KOPT-K1 (cell line): ENCODE measurements around the gene XRCC5.
"Not testable (repeated sequence)": the region's sequence is repeated elsewhere in the genome, so short reads cannot be mapped to it uniquely, and the experiment has no call there.

ENCODE experiments used
- H3K27ac ChIP-seq: fragments of 200-600 bp; sonication (generic); 2 replicates; pipeline ENCODE4 v1.5.1; 2016; ENCODE audit warnings: antibody characterized with exemption, mild to moderate bottlenecking, low read depth, low read length; ENCODE audit not compliant: poor library complexity, severe bottlenecking
- H3K36me3 ChIP-seq: fragments of 200-600 bp; sonication (generic); 2 replicates; pipeline ENCODE4 v1.5.1; 2017; ENCODE audit warnings: antibody characterized with exemption, mild to moderate bottlenecking, low read length, moderate library complexity; ENCODE audit not compliant: insufficient read depth
- H3K9me3 ChIP-seq: fragments of 200-600 bp; sonication (generic); 2 replicates; pipeline ENCODE4 v1.5.1; 2017; ENCODE audit warnings: antibody characterized with exemption, low read length, mild to moderate bottlenecking; ENCODE audit not compliant: insufficient read depth, poor library complexity, severe bottlenecking

The XRCC5 gene

GRCh38 chr2:216121255-216121654, 12.1 kb downstream of the XRCC5 start:
- Histone ChIP-seq H3K9me3 (no peaks in the 10 kb centered on the region), H3K27ac (no peak overlapping the region), H3K36me3 (peaks cover 100% of the 10 kb centered on the region)

DNA sequence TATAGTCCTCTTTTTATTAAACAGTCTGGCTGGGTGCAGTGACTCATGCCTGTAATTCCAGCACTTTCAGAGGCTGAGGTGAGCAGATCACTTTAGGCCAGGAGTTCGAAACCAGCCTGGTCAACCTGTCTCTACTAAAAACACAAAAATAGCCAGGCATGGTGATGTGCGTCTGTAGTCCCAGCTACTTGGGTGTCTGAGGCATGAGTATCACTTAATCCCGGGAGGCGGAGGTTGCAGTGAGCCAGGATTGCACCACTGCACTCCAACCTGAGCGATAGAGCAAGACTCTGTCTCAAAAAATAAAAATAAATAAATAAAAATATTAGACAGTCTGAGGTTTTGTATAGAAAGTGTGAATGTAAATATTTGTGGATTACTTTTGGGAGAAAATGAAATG, 17.8 kb downstream of the XRCC5 start:
- no peak overlapping the region for H3K27ac ChIP-seq
- H3K36me3 ChIP-seq: peaks cover 100% of the 10 kb centered on the region
- no peaks in the 10 kb centered on the region for H3K9me3 ChIP-seq

DNA sequence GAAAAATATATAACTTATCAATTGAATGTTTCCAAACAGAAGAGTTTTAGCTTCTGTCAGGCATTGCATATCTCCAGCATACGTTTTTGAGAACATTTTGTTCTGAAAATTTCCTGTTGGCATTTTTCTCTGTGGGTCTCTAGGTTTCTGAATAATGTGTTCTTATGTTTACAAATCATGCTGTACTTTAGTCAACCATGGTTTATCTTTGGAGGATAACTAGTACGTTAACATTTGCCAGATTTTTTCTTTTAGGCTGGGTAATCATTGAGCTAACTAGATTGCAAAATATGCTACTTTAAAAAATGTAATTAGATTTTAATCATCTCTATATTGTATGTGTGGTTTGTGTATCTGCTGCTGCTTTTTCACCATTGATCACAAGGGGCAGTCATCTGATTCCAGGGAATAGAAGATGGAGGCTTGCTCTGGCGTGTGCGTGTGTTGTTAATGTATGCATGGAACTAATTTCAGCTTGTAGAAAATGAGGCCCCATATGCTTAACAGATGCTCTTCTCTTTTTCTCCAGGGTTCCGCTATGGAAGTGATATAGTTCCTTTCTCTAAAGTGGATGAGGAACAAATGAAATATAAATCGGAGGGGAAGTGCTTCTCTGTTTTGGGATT, 21.3 kb downstream of the XRCC5 start:
- Histone ChIP-seq H3K27ac (no peak overlapping the region), H3K36me3 (peaks cover 100% of the 10 kb centered on the region), H3K9me3 (no peaks in the 10 kb centered on the region)

DNA sequence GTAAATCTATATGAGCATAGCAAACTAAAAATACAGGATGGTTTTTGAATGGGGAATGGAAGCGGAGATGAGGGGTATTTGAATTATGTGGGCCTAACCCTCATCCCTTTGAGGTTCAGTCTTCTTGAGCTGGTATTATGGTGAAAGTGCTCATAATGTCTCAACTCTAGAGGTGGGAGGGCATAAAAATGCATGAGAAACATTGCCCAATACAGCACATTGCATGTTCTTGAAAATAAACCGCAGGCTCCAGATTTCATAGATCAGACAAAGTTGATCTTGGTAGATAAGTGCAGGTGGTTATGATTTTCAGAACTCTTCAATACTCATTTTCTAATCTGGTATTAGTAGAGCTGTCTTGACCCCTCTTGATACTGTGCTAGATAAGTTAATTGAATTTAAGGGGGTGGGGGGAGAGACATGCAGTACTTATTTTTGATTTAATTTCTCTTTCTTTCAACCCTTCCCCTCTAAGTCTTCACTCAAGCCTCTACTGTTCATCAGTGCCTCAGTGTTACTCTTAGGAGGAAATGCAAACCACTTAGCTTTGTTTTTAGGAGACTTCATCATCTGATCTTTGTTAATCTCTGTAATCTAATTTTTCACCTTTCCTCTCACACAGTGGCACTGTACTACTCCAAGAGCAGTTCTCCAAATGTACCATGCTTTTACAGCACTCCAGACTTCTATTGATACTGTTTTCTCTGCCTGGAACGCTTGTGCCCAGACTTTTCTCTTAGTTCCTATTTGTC, 22.2 kb downstream of the XRCC5 start:
- H3K27ac ChIP-seq: no peak overlapping the region

GRCh38 chr2:216132585-216132984, 23.4 kb downstream of the XRCC5 start:
- Histone ChIP-seq H3K36me3 (peaks cover 100% of the 10 kb centered on the region), H3K9me3 (no peaks in the 10 kb centered on the region), H3K27ac (no peak overlapping the region)

More for the DNA sequence above, 22.2 kb downstream of the XRCC5 start:
- H3K36me3 ChIP-seq: peaks cover 100% of the 10 kb centered on the region
- no peaks in the 10 kb centered on the region for H3K9me3 ChIP-seq

GRCh38 chr2:216133397-216133796, 24.2 kb downstream of the XRCC5 start:
- H3K27ac ChIP-seq: no peak overlapping the region
- H3K36me3 ChIP-seq: peaks cover 100% of the 10 kb centered on the region
- no peaks in the 10 kb centered on the region for H3K9me3 ChIP-seq

GRCh38 chr2:216134958-216135541, 25.9 kb downstream of the XRCC5 start:
- Histone ChIP-seq H3K27ac (no peak overlapping the region), H3K36me3 (peaks cover 100% of the 10 kb centered on the region), H3K9me3 (no peaks in the 10 kb centered on the region)

DNA sequence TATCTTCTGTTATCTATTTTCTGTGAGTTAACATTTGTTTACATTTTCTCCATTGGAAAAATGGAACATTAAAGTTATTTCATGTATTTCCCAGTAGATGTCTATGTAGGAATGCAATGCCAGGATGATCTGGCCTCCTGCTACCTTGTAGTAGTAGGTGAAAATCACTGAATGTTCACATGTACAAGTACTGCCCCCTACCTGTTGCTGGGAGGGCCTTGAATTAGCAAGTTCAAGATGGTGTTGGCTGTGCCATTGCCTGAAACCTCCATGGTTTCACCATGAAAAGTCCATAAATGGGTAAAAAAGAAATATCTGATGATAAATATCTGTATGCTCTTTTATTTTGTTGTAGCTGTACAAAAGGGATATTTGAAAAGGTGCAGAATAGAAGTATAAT, 30.7 kb downstream of the XRCC5 start:
- no peak overlapping the region for H3K27ac ChIP-seq
- peaks cover 100% of the 10 kb centered on the region for H3K36me3 ChIP-seq
- H3K9me3 ChIP-seq: no peaks in the 10 kb centered on the region

GRCh38 chr2:216141516-216141915, 32.4 kb downstream of the XRCC5 start:
- peaks cover 100% of the 10 kb centered on the region for H3K36me3 ChIP-seq
- not testable (repeated sequence) for H3K9me3 ChIP-seq, H3K27ac ChIP-seq

- no peak overlapping the region for H3K27ac ChIP-seq
- no peaks in the 10 kb centered on the region for H3K9me3 ChIP-seq
- H3K36me3 ChIP-seq: peaks cover 100% of the 10 kb centered on the region
Measured at GRCh38 chr2:216142540-216142939, 33.4 kb downstream of the XRCC5 start.

DNA sequence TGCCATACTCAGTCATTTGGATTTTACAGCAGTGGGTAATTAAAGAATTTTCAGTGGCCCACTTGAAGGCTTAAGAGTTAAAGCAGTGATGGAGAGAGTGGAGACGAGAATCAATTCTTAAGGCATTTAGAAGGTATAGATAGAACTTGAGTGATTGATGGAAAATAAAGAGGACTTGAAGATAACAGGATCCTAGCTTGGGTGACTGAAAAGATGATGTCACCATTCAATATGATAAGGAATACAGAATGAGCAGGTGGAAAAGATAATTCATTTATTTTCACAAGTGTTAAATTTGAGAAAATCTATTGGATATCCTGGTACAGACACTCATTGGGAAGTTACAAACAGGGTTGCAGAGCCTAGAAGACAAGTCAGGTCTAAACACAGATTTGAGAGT, 35.2 kb downstream of the XRCC5 start:
- Histone ChIP-seq H3K36me3 (peaks cover 100% of the 10 kb centered on the region), H3K9me3 (no peaks in the 10 kb centered on the region), H3K27ac (no peak overlapping the region)

DNA sequence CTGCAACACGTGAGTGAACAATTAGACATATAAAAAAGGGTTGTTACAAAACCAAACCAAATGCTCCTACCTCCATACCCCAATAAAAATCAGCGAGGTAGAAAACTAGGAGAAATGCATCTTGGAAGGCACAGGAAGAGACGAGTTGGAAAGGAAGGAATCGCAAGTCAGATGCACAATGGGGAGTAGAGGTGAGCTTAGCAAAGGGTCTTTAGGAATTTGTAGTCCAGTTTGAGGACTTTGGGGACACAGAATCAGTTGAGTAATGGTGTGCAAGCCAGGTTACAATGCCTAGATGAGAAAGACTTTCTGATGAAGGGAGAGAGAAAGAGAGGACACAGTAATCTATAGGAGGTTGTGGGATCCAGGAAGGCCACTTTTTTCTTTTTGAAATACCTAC, 35.7 kb downstream of the XRCC5 start:
- peaks cover 100% of the 10 kb centered on the region for H3K36me3 ChIP-seq
- H3K27ac ChIP-seq: no peak overlapping the region
- no peaks in the 10 kb centered on the region for H3K9me3 ChIP-seq

GRCh38 chr2:216146573-216146972, 37.4 kb downstream of the XRCC5 start:
- no peaks in the 10 kb centered on the region for H3K9me3 ChIP-seq
- H3K27ac ChIP-seq: no peak overlapping the region
- peaks cover 100% of the 10 kb centered on the region for H3K36me3 ChIP-seq

DNA sequence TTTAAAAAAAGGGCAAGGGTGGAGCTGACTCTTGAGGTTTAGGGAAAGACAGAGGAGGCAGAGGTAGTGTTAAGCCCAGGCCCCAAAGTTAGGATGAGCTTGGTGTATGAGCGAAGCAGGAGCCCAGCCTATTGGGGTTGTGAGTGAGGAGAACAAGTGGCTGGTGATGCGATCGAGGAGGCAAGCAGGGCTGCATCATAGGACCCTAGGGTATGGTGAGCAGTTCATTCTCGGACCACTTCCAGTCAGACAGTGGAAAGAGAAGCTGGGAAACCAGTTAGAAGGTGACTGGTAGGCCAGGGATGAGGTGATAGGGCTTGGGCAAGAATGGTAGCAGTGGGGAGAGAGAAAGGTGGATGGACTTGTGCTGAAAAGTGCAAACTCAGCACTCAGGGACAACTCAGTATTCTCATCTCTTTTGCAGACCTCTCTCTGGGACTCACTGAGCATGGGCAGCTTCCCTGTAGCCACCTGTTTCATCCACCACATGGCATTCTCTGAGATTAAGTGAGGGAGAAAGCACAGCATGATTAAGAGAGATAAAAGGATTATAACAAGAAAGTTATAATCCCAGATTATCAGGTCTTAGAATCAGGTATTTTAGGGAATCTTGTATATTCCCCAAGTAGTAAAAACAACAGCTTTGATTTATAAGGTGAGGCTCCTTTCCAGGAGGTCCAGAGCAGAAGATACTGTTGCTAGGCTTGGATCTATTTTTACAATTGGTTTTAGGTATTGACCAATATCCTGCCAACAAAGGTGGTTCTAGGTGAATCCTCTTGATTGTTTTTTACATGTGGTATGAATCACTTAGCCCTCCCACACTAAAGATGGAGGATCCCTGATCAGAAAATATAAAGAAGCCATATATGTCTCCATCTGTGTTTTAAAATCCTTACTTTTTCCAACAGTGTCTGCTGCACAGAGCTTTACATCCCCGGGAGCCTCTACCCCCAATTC, 38.3 kb downstream of the XRCC5 start:
- Histone ChIP-seq H3K9me3 (no peaks in the 10 kb centered on the region), H3K36me3 (peaks cover 100% of the 10 kb centered on the region), H3K27ac (no peak overlapping the region)

DNA sequence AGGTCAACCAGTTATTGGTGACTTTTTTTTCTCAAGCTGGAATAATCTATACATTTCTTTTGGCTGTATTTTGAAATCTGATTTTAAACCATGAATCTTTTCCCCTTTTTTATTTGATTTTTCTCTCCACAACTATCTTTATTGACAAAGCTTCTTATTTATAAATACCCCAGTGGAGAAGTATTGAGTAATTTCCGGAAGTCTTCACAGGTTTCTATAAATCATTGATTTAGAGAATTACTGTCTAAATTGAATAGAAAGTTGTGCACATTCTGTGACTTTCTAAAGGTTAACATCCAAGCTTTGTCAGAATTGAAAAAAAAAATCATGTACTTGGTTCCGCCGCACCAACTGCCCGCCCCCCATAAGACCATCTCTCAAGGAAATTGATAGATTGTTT, 39.8 kb downstream of the XRCC5 start:
- Histone ChIP-seq H3K9me3 (no peaks in the 10 kb centered on the region), H3K36me3 (peaks cover 100% of the 10 kb centered on the region), H3K27ac (no peak overlapping the region)
